GM23248 (cell line): ENCODE measurements around the gene TOE1. TPM values are rescaled to one million over a fixed set of nuclear protein-coding genes. Genes with fewer than 3 reads are reported as not detected.

Source experiments
- DNase-seq: peaks from one replicate; pipeline ENCODE4 v3.0.0-alpha.2; 2015
- H2AFZ ChIP-seq: fragments of 200-600 bp; sonication (generic); 2 replicates; pipeline ENCODE4 v1.6.1; 2016; ENCODE audit warnings: antibody characterized with exemption
- H3F3A ChIP-seq: fragments of 200-600 bp; sonication (generic); 2 replicates; pipeline ENCODE4 v1.6.1; 2016; ENCODE audit warnings: mild to moderate bottlenecking, antibody characterized with exemption, mixed run types; ENCODE audit not compliant: insufficient read depth
- H3K27ac ChIP-seq: fragments of 200-600 bp; sonication (generic); 2 replicates; pipeline ENCODE4 v1.5.1; 2016; ENCODE audit warnings: mild to moderate bottlenecking
- H3K27me3 ChIP-seq: fragments of 200-600 bp; sonication (generic); replicated peaks from 2 replicates; pipeline ENCODE4 v1.6.1; 2016; ENCODE audit warnings: mild to moderate bottlenecking; ENCODE audit not compliant: insufficient read depth
- H3K36me3 ChIP-seq: fragments of 200-600 bp; sonication (generic); 2 replicates; pipeline ENCODE4 v1.6.1; 2016; ENCODE audit warnings: low read depth, mild to moderate bottlenecking
- H3K4me1 ChIP-seq: fragments of 200-600 bp; sonication (generic); 2 replicates; pipeline ENCODE4 v1.6.1; 2016; ENCODE audit warnings: mild to moderate bottlenecking; ENCODE audit not compliant: insufficient read depth
- H3K4me2 ChIP-seq: fragments of 200-600 bp; sonication (generic); one replicate; pipeline ENCODE4 v1.6.1; 2016; ENCODE audit warnings: mild to moderate bottlenecking; ENCODE audit not compliant: unreplicated experiment
- H3K4me3 ChIP-seq: fragments of 200-600 bp; sonication (generic); 2 replicates; pipeline ENCODE4 v1.5.1; 2016; ENCODE audit warnings: mild to moderate bottlenecking
- H3K79me2 ChIP-seq: fragments of 200-600 bp; sonication (generic); 2 replicates; pipeline ENCODE4 v1.6.1; 2016; ENCODE audit warnings: mild to moderate bottlenecking; ENCODE audit not compliant: insufficient read depth
- H3K9ac ChIP-seq: fragments of 200-600 bp; sonication (generic); 2 replicates; pipeline ENCODE4 v1.6.1; 2016; ENCODE audit warnings: mild to moderate bottlenecking
- H3K9me2 ChIP-seq: fragments of 200-600 bp; sonication (generic); 2 replicates; pipeline ENCODE4 v1.6.1; 2016; ENCODE audit warnings: mixed run types, mild to moderate bottlenecking, moderate library complexity; ENCODE audit not compliant: insufficient read depth
- H3K9me3 ChIP-seq: fragments of 200-600 bp; sonication (generic); one replicate; pipeline ENCODE4 v1.6.1; 2017; ENCODE audit warnings: low read depth
- H4K20me1 ChIP-seq: fragments of 200-600 bp; sonication (generic); 2 replicates; pipeline ENCODE4 v1.6.0; 2016; ENCODE audit not compliant: insufficient read depth
- EZH2 ChIP-seq: fragments of 200-600 bp; sonication (generic); IDR thresholded peaks from 2 replicates; pipeline ENCODE4 v1.6.1; 2018; ENCODE audit warnings: antibody characterized with exemption, mild to moderate bottlenecking; ENCODE audit not compliant: insufficient read depth, poor library complexity, severe bottlenecking
- EZH2phosphoT487 ChIP-seq: fragments of 200-600 bp; sonication (generic); IDR thresholded peaks from 2 replicates; pipeline ENCODE4 v1.6.1; 2018; ENCODE audit warnings: antibody characterized with exemption, moderate library complexity, mild to moderate bottlenecking, low read depth; ENCODE audit not compliant: insufficient read depth
- WGBS, 2 experiments: methylation state at CpG; one replicate each; pipeline ENCODE4 v1.1.6; 2015 to 2017; ENCODE audit warnings: low lambda C conversion rate in 2 of 2, low coverage in 1 of 2; ENCODE audit errors: missing lambda C conversion rate in 2 of 2; 5-methylcytosine and 5-hydroxymethylcytosine counted together
- in situ Hi-C: fragments of 300-500 bp; cut with MboI; formaldehyde crosslinking; loops from 2 replicates; pipeline ENCODE4 v1.15.0; 2020
- polyA plus RNA-seq: library from polyadenylated mRNA; unstranded; fragments of >200 nt; fragmentation: Nextera tagmentation; extraction: Ambion mirVana; gene quantifications from 2 replicates; pipeline ENCODE4 v1.2.1, GENCODE V29; 2016
- total RNA-seq: library from RNA; depleted of rRNA; stranded (reverse); fragments of >200 nt; shearing (Covaris generic); gene quantifications from 2 replicates; pipeline ENCODE4 v1.2.3, GENCODE V29; 2014

Gene TOE1
- total and polyA plus RNA-seq, 2 experiments from 2014 or later: 8.4 to 15.3 TPM

- no peak overlapping the region for H3K4me3 ChIP-seq
- DNase-seq: no peak
- in situ Hi-C loops: loop anchor here (5.0 kb wide), 1 partner anchor 282 kb away; no protein-coding TSS in a partner anchor
- no peak overlapping the region for H3K4me2 ChIP-seq
- no peak overlapping the region for H2AFZ ChIP-seq
- no peaks in the 10 kb centered on the region for H3K36me3 ChIP-seq
- H4K20me1 ChIP-seq: no peaks in the 10 kb centered on the region
- peaks cover 7% of the 10 kb centered on the region; the same call in 1 of the 2 replicates for H3F3A ChIP-seq
- H3K4me1 ChIP-seq: peaks cover 2% of the 10 kb centered on the region; the same call in 1 of the 2 replicates
- no peaks in the 10 kb centered on the region for H3K9me3 ChIP-seq
- no peaks in the 10 kb centered on the region for H3K9me2 ChIP-seq
- H3K27ac ChIP-seq: no peak overlapping the region
- no peaks in the 10 kb centered on the region for H3K79me2 ChIP-seq
- 18 to 89% methylated on average over 1 of the region's 1 CpG for WGBS, 2 experiments
- no peak overlapping the region for H3K9ac ChIP-seq
- H3K27me3 ChIP-seq: no peaks in the 10 kb centered on the region
- TF ChIP-seq EZH2 (no peak), EZH2phosphoT487 (no peak)
These were observed 40.7 kb upstream of the TOE1 start for GRCh38 chr1:45299296-45299695.

- Histone ChIP-seq H3K27ac (no peak overlapping the region), H3K9ac (no peak overlapping the region), H3K4me3 (no peak overlapping the region), H2AFZ (no peak overlapping the region), H3K36me3 (no peaks in the 10 kb centered on the region), H3K9me3 (no peaks in the 10 kb centered on the region), H3K9me2 (no peaks in the 10 kb centered on the region), H3K79me2 (no peaks in the 10 kb centered on the region), H3F3A (peaks cover 7% of the 10 kb centered on the region; the same call in 1 of the 2 replicates), H3K27me3 (no peaks in the 10 kb centered on the region), H3K4me2 (no peak overlapping the region), H3K4me1 (peaks cover 6% of the 10 kb centered on the region; the same call in 1 of the 2 replicates), H4K20me1 (no peaks in the 10 kb centered on the region)
- in situ Hi-C loops: loop anchor here (5.0 to 25.0 kb wide), 2 partner anchors 283 to 463 kb away; partner anchors contain the start of gene PTCH2
- WGBS, 2 experiments: 1 to 6% methylated on average over 4 of the region's 4 CpGs
- TF ChIP-seq EZH2 (no peak), EZH2phosphoT487 (no peak)
- peak; percentile 86 for DNase-seq
These were observed 39.8 kb upstream of the TOE1 start for GRCh38 chr1:45299981-45300668.

- 63 to 67% methylated on average over 2 of the region's 2 CpGs for WGBS, 2 experiments
These were observed 39.3 kb upstream of the TOE1 start for GRCh38 chr1:45300669-45300997.

GRCh38 chr1:45302505-45303150 is 37.3 kb upstream of the TOE1 start:
- Histone ChIP-seq H3K27ac (peak overlapping the region; percentile 88), H3F3A (peaks cover 26% of the 10 kb centered on the region), H3K79me2 (no peaks in the 10 kb centered on the region), H4K20me1 (no peaks in the 10 kb centered on the region), H3K4me1 (peaks cover 21% of the 10 kb centered on the region), H3K36me3 (no peaks in the 10 kb centered on the region), H3K9me3 (no peaks in the 10 kb centered on the region), H3K4me3 (peak overlapping the region; percentile 73), H3K9ac (peak overlapping the region; percentile 87), H3K9me2 (no peaks in the 10 kb centered on the region), H2AFZ (peak overlapping the region; percentile 94), H3K27me3 (no peaks in the 10 kb centered on the region), H3K4me2 (peak overlapping the region; percentile 84)
- in situ Hi-C loops: loop anchor here (25.0 kb wide), 1 partner anchor 465 kb away; the partner anchor contains the start of gene PTCH2
- no peak for DNase-seq
- 86 to 87% methylated on average over 16 of the region's 16 CpGs for WGBS, 2 experiments
- no peak for TF ChIP-seq EZH2phosphoT487

More at GRCh38 chr1:45300669-45300997, 39.3 kb upstream of the TOE1 start:
- no peaks in the 10 kb centered on the region for H3K36me3 ChIP-seq
- in situ Hi-C loops: loop anchor here (25.0 kb wide), 1 partner anchor 463 kb away; the partner anchor contains the start of gene PTCH2
- no peaks in the 10 kb centered on the region for H4K20me1 ChIP-seq
- DNase-seq: no peak
- H3K79me2 ChIP-seq: no peaks in the 10 kb centered on the region
- no peak overlapping the region for H2AFZ ChIP-seq
- H3F3A ChIP-seq: peaks cover 11% of the 10 kb centered on the region
- TF ChIP-seq EZH2: no peak
- no peak for TF ChIP-seq EZH2phosphoT487
- no peak overlapping the region for H3K4me3 ChIP-seq
- H3K9me2 ChIP-seq: no peaks in the 10 kb centered on the region
- H3K9me3 ChIP-seq: no peaks in the 10 kb centered on the region
- peaks cover 6% of the 10 kb centered on the region; the same call in 1 of the 2 replicates for H3K4me1 ChIP-seq
- no peak overlapping the region for H3K4me2 ChIP-seq
- no peaks in the 10 kb centered on the region for H3K27me3 ChIP-seq
- H3K27ac ChIP-seq: no peak overlapping the region
- no peak overlapping the region for H3K9ac ChIP-seq
